HCT116 (cell line): ENCODE results near the gene RASGEF1C. TPM values are rescaled to one million over a fixed set of nuclear protein-coding genes. Genes with fewer than 3 reads are reported as not detected.

Source experiments
- ATAC-seq: fragments of 200-7000 bp; cut with Tn5 transposase; 2 replicates; pipeline ENCODE4 v1.9.1; 2020; ENCODE audit warnings: mild to moderate bottlenecking, moderate library complexity
- BruUV-seq: library from RNA; stranded (reverse); fragments of 400-500 nt; replicated peaks from 2 replicates; lab custom pipeline; 2021; lab: Mats Ljungman, UMichigan
- CTCF ChIA-PET: fragments of 300-600 bp; sonication (Branson Sonifier 250); formaldehyde crosslinking; loops from one replicate; lab custom pipeline; 2021; ENCODE audit warnings: antibody characterized with exemption; lab: Charles Lee
- POLR2A ChIA-PET: fragments of 300-600, 350-600 bp; sonication (Branson Sonifier 250); formaldehyde crosslinking; loops from one replicate; lab custom pipeline; 2021; ENCODE audit warnings: antibody characterized with exemption; lab: Charles Lee
- RAD21 ChIA-PET, 2 experiments: fragments of 300-600 bp; sonication (Branson Sonifier 250); formaldehyde crosslinking; loops; one replicate each; lab custom pipeline; 2023; ENCODE audit warnings: low total read pairs in 2 of 2; ENCODE audit not compliant: uncharacterized antibody in 2 of 2, unreplicated experiment in 2 of 2, low non-redundant PET in 1 of 2; lab: Charles Lee
- DNase-seq: peaks from one replicate; pipeline ENCODE4 v3.0.0-alpha.2; 2010; ENCODE audit warnings: low read depth, low spot score
- H2AFZ ChIP-seq: fragments of 200-600 bp; shearing (Covaris generic), sonication (generic); 2 replicates; pipeline ENCODE4 v1.6.1; 2017; ENCODE audit warnings: low read depth, mixed run types, mixed read lengths, antibody characterized with exemption, low read length; ENCODE audit not compliant: poor library complexity, severe bottlenecking
- H3K27ac ChIP-seq: 2 replicates; pipeline ENCODE4 v1.5.1; 2012; ENCODE audit warnings: low read depth, low read length
- H3K27me3 ChIP-seq: fragments of 200-600 bp; sonication (generic); 2 replicates; pipeline ENCODE4 v1.6.1; 2016; ENCODE audit warnings: mixed run types, low read length, mixed read lengths; ENCODE audit not compliant: insufficient read depth
- H3K36me3 ChIP-seq, 2 experiments: fragments of 200-500 bp in 1 of 2; fragments of 200-600 bp in 1 of 2; sonication (Bioruptor generic) in 1 of 2; sonication (generic) in 1 of 2; 2 replicates each; pipeline versions ENCODE4 v1.5.1 to v1.6.1; 2014 to 2016; ENCODE audit warnings: low read length in 2 of 2, inconsistent platforms in 1 of 2, mixed read lengths in 1 of 2, mixed run types in 1 of 2; ENCODE audit not compliant: insufficient read depth in 2 of 2, control insufficient read depth in 1 of 2
- H3K4me1 ChIP-seq, 2 experiments: fragments of 200-600 bp in 1 of 2; sonication (generic) in 1 of 2; 2 replicates each; pipeline versions ENCODE4 v1.5.1 to v1.6.1; 2012 to 2017; ENCODE audit warnings: low read length in 2 of 2, inconsistent platforms in 1 of 2, mild to moderate bottlenecking in 1 of 2, mixed read lengths in 1 of 2, mixed run types in 1 of 2, moderate library complexity in 1 of 2; ENCODE audit not compliant: insufficient read depth in 2 of 2, control insufficient read depth in 1 of 2
- H3K4me2 ChIP-seq: fragments of 200-600 bp; sonication (generic); 2 replicates; pipeline ENCODE4 v1.6.1; 2017; ENCODE audit warnings: mixed run types, low read length, mixed read lengths
- H3K4me3 ChIP-seq, 2 experiments: fragments of 200-600 bp in 1 of 2; sonication (generic) in 1 of 2; replicated peaks in 1 of 2; 2 replicates each; pipeline ENCODE4 v1.5.1; 2011 to 2016; ENCODE audit warnings: low read length in 2 of 2, control low read depth in 1 of 2, low read depth in 1 of 2, mild to moderate bottlenecking in 1 of 2, mixed read lengths in 1 of 2, mixed run types in 1 of 2
- H3K79me2 ChIP-seq: fragments of 200-600 bp; sonication (generic); 2 replicates; pipeline ENCODE4 v1.6.1; 2017; ENCODE audit warnings: mild to moderate bottlenecking, mixed run types, low read length, moderate library complexity, mixed read lengths; ENCODE audit not compliant: insufficient read depth
- H3K9ac ChIP-seq: fragments of 200-600 bp; sonication (generic); 2 replicates; pipeline ENCODE4 v1.6.1; 2016; ENCODE audit warnings: low read length, mixed read lengths
- H3K9me2 ChIP-seq: fragments of 200-600 bp; sonication (generic), shearing (Covaris generic); 2 replicates; pipeline ENCODE4 v1.6.1; 2017; ENCODE audit warnings: mixed run types, mild to moderate bottlenecking, moderate library complexity; ENCODE audit not compliant: insufficient read depth
- H3K9me3 ChIP-seq, 2 experiments: fragments of 200-500 bp in 1 of 2; fragments of 200-600 bp in 1 of 2; sonication (Bioruptor generic) in 1 of 2; sonication (generic) in 1 of 2; 2 replicates each; pipeline ENCODE4 v1.6.1; 2014 to 2017; ENCODE audit warnings: low read length in 2 of 2, mixed read lengths in 2 of 2, inconsistent platforms in 1 of 2, low read depth in 1 of 2, mild to moderate bottlenecking in 1 of 2, mixed run types in 1 of 2, moderate library complexity in 1 of 2; ENCODE audit not compliant: control insufficient read depth in 1 of 2, insufficient read depth in 1 of 2
- H4K20me1 ChIP-seq: fragments of 200-600 bp; sonication (generic), shearing (Covaris generic); 2 replicates; pipeline ENCODE4 v1.6.1; 2017; ENCODE audit warnings: mixed run types, mild to moderate bottlenecking, moderate library complexity; ENCODE audit not compliant: insufficient read depth
- CEBPB ChIP-seq: IDR thresholded peaks from 2 replicates; pipeline ENCODE4 v1.6.1; 2012; ENCODE audit warnings: low read depth
- CTCF ChIP-seq, 3 experiments: fragments of 200-600 bp in 1 of 3; sonication (generic) in 1 of 3; IDR thresholded peaks in 2 of 3; conservative IDR thresholded peaks in 1 of 3; 2 replicates each; pipeline ENCODE4 v1.5.1; 2012 to 2017; ENCODE audit warnings: low read depth in 2 of 3, low read length in 2 of 3, antibody characterized with exemption in 1 of 3, borderline replicate concordance in 1 of 3, control low read depth in 1 of 3, mild to moderate bottlenecking in 1 of 3, mixed read lengths in 1 of 3, mixed run types in 1 of 3, moderate library complexity in 1 of 3; ENCODE audit not compliant: insufficient read depth in 1 of 3
- RAD21 ChIP-seq: IDR thresholded peaks from 2 replicates; pipeline ENCODE4 v1.6.1; 2012; ENCODE audit warnings: low read depth, mild to moderate bottlenecking
- SP1 ChIP-seq: IDR thresholded peaks from 2 replicates; pipeline ENCODE4 v1.6.1; 2012; ENCODE audit warnings: low read depth
- TCF7L2 ChIP-seq: IDR thresholded peaks from 2 replicates; pipeline ENCODE4 v1.7.0; 2011; ENCODE audit warnings: borderline replicate concordance, inconsistent platforms; ENCODE audit not compliant: insufficient read depth, insufficient read length; ENCODE audit errors: extremely low read depth
- ZNF274 ChIP-seq: fragments of 200-500 bp; sonication (Bioruptor generic); IDR thresholded peaks from 2 replicates; pipeline ENCODE4 v1.6.1; 2014; ENCODE audit warnings: mild to moderate bottlenecking, low read depth, low read length, inconsistent platforms
- intact Hi-C: fragments of 100-400 bp; cut with micrococcal nuclease; formaldehyde crosslinking; loops from 2 replicates; pipeline ENCODE4 v1.10.0; 2022
- total RNA-seq: library from RNA; stranded (reverse); gene quantifications from one replicate; pipeline ENCODE4 v1.2.1, GENCODE V29; 2021; ENCODE audit not compliant: unreplicated experiment

The RASGEF1C gene
- total RNA-seq, 1 experiment from 2014 or later, result 1.2 TPM

GRCh38 chr5:180086816-180087399, 122.1 kb downstream of the RASGEF1C start:
- Histone ChIP-seq H3K4me1 (peaks cover 16 to 24% of the 10 kb centered on the region in 2 experiments; a peak in 3 of 4 replicates), H3K4me3 (no peak overlapping the region), H3K79me2 (no peaks in the 10 kb centered on the region), H3K36me3 (no peaks in the 10 kb centered on the region), H3K4me2 (no peak overlapping the region), H3K27ac (no peak overlapping the region), H3K27me3 (no peaks in the 10 kb centered on the region), H3K9me2 (no peaks in the 10 kb centered on the region), H3K9ac (no peak overlapping the region), H3K9me3 (no peaks in the 10 kb centered on the region), H4K20me1 (no peaks in the 10 kb centered on the region), H2AFZ (no peak overlapping the region)
- no TSS peak for BruUV-seq
- ChIA-PET POLR2A (no interaction called here), RAD21 (no interaction called here), CTCF (no interaction called here)
- intact Hi-C loops, result loop anchor here (10.0 kb wide), 1 partner anchor 182 kb away; the partner anchor contains the start of gene TBC1D9B
- TF ChIP-seq CEBPB, result no peak
- no peak for TF ChIP-seq ZNF274
- TF ChIP-seq TCF7L2, result no peak
- TF ChIP-seq SP1, result no peak
- DNase-seq (no peak), ATAC-seq (no peak)

GRCh38 chr5:180085837-180086236, 123.2 kb downstream of the RASGEF1C start:
- CTCF ChIA-PET, result no interaction called here
- H3K9ac ChIP-seq, result no peak overlapping the region

More at GRCh38 chr5:180085837-180086236, 123.2 kb downstream of the RASGEF1C start:
- no TSS peak for BruUV-seq
- Histone ChIP-seq H3K9me3 (no peaks in the 10 kb centered on the region), H3K36me3 (no peaks in the 10 kb centered on the region), H3K27me3 (no peaks in the 10 kb centered on the region), H3K4me2 (no peak overlapping the region), H4K20me1 (no peaks in the 10 kb centered on the region), H3K4me3 (no peak overlapping the region), H3K27ac (no peak overlapping the region), H3K79me2 (no peaks in the 10 kb centered on the region), H3K4me1 (peaks cover 13 to 18% of the 10 kb centered on the region in 2 experiments; a peak in 3 of 4 replicates), H2AFZ (no peak overlapping the region), H3K9me2 (no peaks in the 10 kb centered on the region)
- no peak for ATAC-seq
- TF ChIP-seq SP1, result no peak
- TF ChIP-seq RAD21, result no peak
- TF ChIP-seq CTCF (IDR thresholded peaks at IDR 0.05 in 2 of 3, conservative IDR thresholded peaks at IDR 0.05 in 1 of 3; ENCODE audit: borderline replicate concordance in 1 of 3, insufficient read depth in 1 of 3, low read depth in 2 of 3, low read length in 2 of 3), result no peak
- no peak for DNase-seq
- POLR2A ChIA-PET, result no interaction called here
- RAD21 ChIA-PET, result no interaction called here
- intact Hi-C loops, result loop anchor here (10.0 kb wide), 1 partner anchor 181 kb away; the partner anchor contains the start of gene TBC1D9B
